ENCODE data around the gene CHST5. TPM values are rescaled to one million over a fixed set of nuclear protein-coding genes. Genes with fewer than 3 reads are reported as not detected.

Gene CHST5
- total and polyA plus RNA-seq, 2 of the 8 experiments (the other 6 are each of a cell fraction or from before 2014, with no cell fraction given), result 0.13 to 0.23 TPM

GRCh38 chr16:75506107-75506506, 29.8 kb downstream of the CHST5 start (continued):
- no peak for TF ChIP-seq HDAC6 (IDR thresholded peaks at IDR 0.05; ENCODE audit: low read depth, low read length)
- TF ChIP-seq BCL11A (IDR thresholded peaks at IDR 0.05; ENCODE audit: low read depth in 2 of 2, low read length in 2 of 2), result no peak
- TF ChIP-seq EZH2 (IDR thresholded peaks at IDR 0.05; ENCODE audit: low read depth, low read length, severe bottlenecking), result no peak
- no peak for TF ChIP-seq EGR1 (IDR thresholded peaks at IDR 0.05; ENCODE audit: borderline replicate concordance, low read depth, low read length)

Data from H1 (cell line).